Neural cell (in vitro differentiated cells): ENCODE data around the gene SND1. TPM values are rescaled to one million over a fixed set of nuclear protein-coding genes. Genes with fewer than 3 reads are reported as not detected.

Source experiments
- H2AFZ ChIP-seq: fragments of 200-600, 300-800 bp; sonication (generic), shearing (Covaris generic); 2 replicates; pipeline ENCODE4 v1.6.0; 2014; ENCODE audit warnings: low read depth, mild to moderate bottlenecking, antibody characterized with exemption, low read length, moderate library complexity
- H3F3A ChIP-seq: fragments of 200-600 bp; shearing (Covaris generic); 2 replicates; pipeline ENCODE4 v1.6.1; 2016; ENCODE audit warnings: mild to moderate bottlenecking, moderate library complexity, mixed read lengths, antibody characterized with exemption, low read length; ENCODE audit not compliant: insufficient read depth, poor library complexity, severe bottlenecking
- H3K27ac ChIP-seq: fragments of 200-600, 300-800 bp; sonication (generic), shearing (Covaris generic); 2 replicates; pipeline ENCODE4 v1.5.1; 2014; ENCODE audit warnings: mild to moderate bottlenecking, low read length, moderate library complexity
- H3K27me3 ChIP-seq: fragments of 300-800, 200-600 bp; sonication (generic), shearing (Covaris generic); 2 replicates; pipeline ENCODE4 v1.6.0; 2014; ENCODE audit warnings: mild to moderate bottlenecking, low read depth, low read length, moderate library complexity; ENCODE audit not compliant: insufficient read depth
- H3K36me3 ChIP-seq: fragments of 300-800, 200-600 bp; sonication (generic), shearing (Covaris generic); 2 replicates; pipeline ENCODE4 v1.5.1; 2014; ENCODE audit warnings: mild to moderate bottlenecking, antibody characterized with exemption, low read length, moderate library complexity; ENCODE audit not compliant: insufficient read depth
- H3K4me2 ChIP-seq: fragments of 300-800, 200-600 bp; sonication (generic), shearing (Covaris generic); 2 replicates; pipeline ENCODE4 v1.6.0; 2014; ENCODE audit warnings: mild to moderate bottlenecking, low read length
- H3K4me3 ChIP-seq: fragments of 300-800, 200-600 bp; sonication (generic), shearing (Covaris generic); 2 replicates; pipeline ENCODE4 v1.5.1; 2014; ENCODE audit warnings: mild to moderate bottlenecking, low read length, moderate library complexity
- H3K79me2 ChIP-seq: fragments of 200-600 bp; shearing (Covaris generic); replicated peaks from 2 replicates; pipeline ENCODE4 v1.6.0; 2014; ENCODE audit warnings: mild to moderate bottlenecking, low read length, moderate library complexity; ENCODE audit not compliant: insufficient read depth
- H3K9ac ChIP-seq: fragments of 300-800, 200-600 bp; sonication (generic), shearing (Covaris generic); 2 replicates; pipeline ENCODE4 v1.6.1; 2016; ENCODE audit warnings: mild to moderate bottlenecking, low read length, mixed read lengths
- H3K9me2 ChIP-seq: fragments of 200-600 bp; shearing (Covaris generic); 2 replicates; pipeline ENCODE4 v1.6.1; 2016; ENCODE audit warnings: mild to moderate bottlenecking, low read length, mixed read lengths; ENCODE audit not compliant: insufficient read depth
- H3K9me3 ChIP-seq: fragments of 200-600, 300-800 bp; sonication (generic), shearing (Covaris generic); 2 replicates; pipeline ENCODE4 v1.6.1; 2016; ENCODE audit warnings: mild to moderate bottlenecking, mixed run types, low read length, moderate library complexity, mixed read lengths
- H4K20me1 ChIP-seq: fragments of 200-600 bp; shearing (Covaris generic); 2 replicates; pipeline ENCODE4 v1.6.1; 2016; ENCODE audit warnings: mild to moderate bottlenecking, mixed run types; ENCODE audit not compliant: insufficient read depth
- EP300 ChIP-seq: fragments of 450-650 bp; conservative IDR thresholded peaks from 2 replicates; pipeline ENCODE4 v1.6.1; 2014; ENCODE audit warnings: antibody characterized with exemption, mild to moderate bottlenecking, moderate library complexity; ENCODE audit not compliant: poor library complexity, severe bottlenecking
- EZH2 ChIP-seq: fragments of 200-600, 300-800 bp; shearing (Covaris generic), sonication (generic); IDR thresholded peaks from 2 replicates; pipeline ENCODE4 v1.6.1; 2014; ENCODE audit warnings: antibody characterized with exemption, low read length, borderline replicate concordance, mild to moderate bottlenecking; ENCODE audit not compliant: insufficient read depth, poor library complexity, severe bottlenecking
- MXI1 ChIP-seq: fragments of 450-650 bp; conservative IDR thresholded peaks from 2 replicates; pipeline ENCODE4 v1.6.1; 2014; ENCODE audit warnings: antibody characterized with exemption, mild to moderate bottlenecking; ENCODE audit not compliant: poor library complexity, severe bottlenecking
- POLR2AphosphoS5 ChIP-seq: IDR thresholded peaks from 2 replicates; pipeline ENCODE4 v1.6.1; 2012
- RAD21 ChIP-seq: fragments of 450-650 bp; conservative IDR thresholded peaks from 2 replicates; pipeline ENCODE4 v1.6.1; 2014; ENCODE audit warnings: antibody characterized with exemption, mild to moderate bottlenecking, moderate library complexity
- SMC3 ChIP-seq: fragments of 450-650 bp; conservative IDR thresholded peaks from 2 replicates; pipeline ENCODE4 v1.6.1; 2014; ENCODE audit warnings: antibody characterized with exemption, mild to moderate bottlenecking, moderate library complexity; ENCODE audit not compliant: poor library complexity
- polyA plus RNA-seq: library from polyadenylated mRNA; depleted of rRNA; stranded (reverse); fragments of >200 nt; gene quantifications from 2 replicates; pipeline ENCODE4 v1.2.3, GENCODE V29; 2014
- TF ChIP-seq, protein P1 (sequence below): IDR thresholded peaks from 2 replicates; pipeline ENCODE4 v1.6.1; 2012; ENCODE audit warnings: borderline replicate concordance

Gene SND1
- polyA plus RNA-seq, 1 donor from 2014 or later, result 37.4 TPM

DNA sequence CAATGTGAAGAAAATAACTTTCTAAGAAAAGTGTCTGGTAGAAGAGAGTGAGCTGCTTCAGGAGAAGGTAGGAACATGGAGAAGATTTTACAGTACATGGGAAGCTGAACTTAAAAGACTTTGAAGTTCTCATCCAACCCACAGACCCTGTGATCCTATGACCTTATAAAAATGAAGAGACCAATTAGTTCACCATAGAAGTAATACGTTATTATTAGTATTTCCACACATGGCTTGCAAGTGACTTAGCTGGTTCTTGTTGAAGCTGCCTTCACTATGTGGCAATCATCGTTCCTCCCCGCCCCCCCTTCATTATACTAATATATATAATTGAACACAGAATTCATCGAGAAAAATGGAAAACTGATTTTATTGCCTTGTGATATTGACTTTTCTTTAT, 129.1 kb downstream of the SND1 start:
- Histone ChIP-seq H3F3A (no peaks in the 10 kb centered on the region), H2AFZ (no peak overlapping the region), H3K4me2 (no peak overlapping the region), H3K27ac (no peak overlapping the region), H3K79me2 (no peaks in the 10 kb centered on the region), H3K27me3 (no peaks in the 10 kb centered on the region), H3K4me3 (no peak overlapping the region), H3K9me2 (no peaks in the 10 kb centered on the region), H4K20me1 (no peaks in the 10 kb centered on the region), H3K9me3 (no peaks in the 10 kb centered on the region), H3K36me3 (no peaks in the 10 kb centered on the region), H3K9ac (no peak overlapping the region)
- TF ChIP-seq EZH2 (no peak), SMC3 (no peak), POLR2AphosphoS5 (no peak), RAD21 (no peak)
- TF ChIP-seq, protein P1, sequence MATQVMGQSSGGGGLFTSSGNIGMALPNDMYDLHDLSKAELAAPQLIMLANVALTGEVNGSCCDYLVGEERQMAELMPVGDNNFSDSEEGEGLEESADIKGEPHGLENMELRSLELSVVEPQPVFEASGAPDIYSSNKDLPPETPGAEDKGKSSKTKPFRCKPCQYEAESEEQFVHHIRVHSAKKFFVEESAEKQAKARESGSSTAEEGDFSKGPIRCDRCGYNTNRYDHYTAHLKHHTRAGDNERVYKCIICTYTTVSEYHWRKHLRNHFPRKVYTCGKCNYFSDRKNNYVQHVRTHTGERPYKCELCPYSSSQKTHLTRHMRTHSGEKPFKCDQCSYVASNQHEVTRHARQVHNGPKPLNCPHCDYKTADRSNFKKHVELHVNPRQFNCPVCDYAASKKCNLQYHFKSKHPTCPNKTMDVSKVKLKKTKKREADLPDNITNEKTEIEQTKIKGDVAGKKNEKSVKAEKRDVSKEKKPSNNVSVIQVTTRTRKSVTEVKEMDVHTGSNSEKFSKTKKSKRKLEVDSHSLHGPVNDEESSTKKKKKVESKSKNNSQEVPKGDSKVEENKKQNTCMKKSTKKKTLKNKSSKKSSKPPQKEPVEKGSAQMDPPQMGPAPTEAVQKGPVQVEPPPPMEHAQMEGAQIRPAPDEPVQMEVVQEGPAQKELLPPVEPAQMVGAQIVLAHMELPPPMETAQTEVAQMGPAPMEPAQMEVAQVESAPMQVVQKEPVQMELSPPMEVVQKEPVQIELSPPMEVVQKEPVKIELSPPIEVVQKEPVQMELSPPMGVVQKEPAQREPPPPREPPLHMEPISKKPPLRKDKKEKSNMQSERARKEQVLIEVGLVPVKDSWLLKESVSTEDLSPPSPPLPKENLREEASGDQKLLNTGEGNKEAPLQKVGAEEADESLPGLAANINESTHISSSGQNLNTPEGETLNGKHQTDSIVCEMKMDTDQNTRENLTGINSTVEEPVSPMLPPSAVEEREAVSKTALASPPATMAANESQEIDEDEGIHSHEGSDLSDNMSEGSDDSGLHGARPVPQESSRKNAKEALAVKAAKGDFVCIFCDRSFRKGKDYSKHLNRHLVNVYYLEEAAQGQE, result no peak

DNA sequence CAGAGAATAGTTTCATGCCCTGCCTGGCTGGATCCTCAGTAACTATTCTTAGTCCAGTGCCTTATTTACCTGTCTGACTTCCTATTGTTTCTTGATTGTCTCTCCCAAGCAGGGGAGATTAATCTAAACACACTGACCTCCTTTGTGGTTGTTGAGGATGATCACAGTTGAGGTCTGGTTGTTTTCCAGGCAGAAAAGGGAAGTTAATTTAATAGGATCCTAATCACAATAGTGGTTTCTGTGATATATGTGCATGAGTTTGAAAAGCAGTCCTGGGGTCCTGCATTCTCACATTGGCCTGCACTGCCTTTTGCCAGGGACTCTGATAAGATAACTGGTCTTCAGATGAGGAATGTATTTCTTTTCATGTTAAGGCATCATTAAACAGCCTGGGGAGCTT, 130.1 kb downstream of the SND1 start:
- no peak overlapping the region for H3K4me2 ChIP-seq
- no peak overlapping the region for H3K9ac ChIP-seq

More for the DNA sequence above, 130.1 kb downstream of the SND1 start:
- no peak for TF ChIP-seq EP300
- TF ChIP-seq SMC3, result no peak
- TF ChIP-seq EZH2, result no peak
- TF ChIP-seq, protein P1, result no peak
- TF ChIP-seq RAD21, result no peak
- no peak for TF ChIP-seq MXI1
- H3K27ac ChIP-seq, result no peak overlapping the region
- no peaks in the 10 kb centered on the region for H3K79me2 ChIP-seq
- no peak overlapping the region for H3K4me3 ChIP-seq
- H3K36me3 ChIP-seq, result no peaks in the 10 kb centered on the region
- H3K27me3 ChIP-seq, result no peaks in the 10 kb centered on the region
- no peaks in the 10 kb centered on the region for H3K9me2 ChIP-seq
- no peaks in the 10 kb centered on the region for H3F3A ChIP-seq
- H4K20me1 ChIP-seq, result no peaks in the 10 kb centered on the region
- no peak overlapping the region for H2AFZ ChIP-seq
- H3K9me3 ChIP-seq, result no peaks in the 10 kb centered on the region
